Spleen (tissue), 11 donors: Measurements from ENCODE around the gene EPHB6. TPM values are rescaled to one million over a fixed set of nuclear protein-coding genes. Genes with fewer than 3 reads are reported as not detected.

ENCODE experiments used
- DNase-seq: peaks from one replicate; pipeline ENCODE4 v3.0.0-alpha.2; 2020
- H3K27ac ChIP-seq, 8 donors: fragments of 200-600 bp; sonication (generic) in 7 of 8; 1 replicate in 4 of 8; 2 replicates in 4 of 8; pipeline versions ENCODE4 v1.5.0 to v1.8.0; 2016 to 2021; ENCODE audit warnings: inconsistent platforms in 4 of 8, mild to moderate bottlenecking in 4 of 8, moderate library complexity in 1 of 8
- H3K27me3 ChIP-seq, 7 donors: fragments of 200-600 bp; sonication (generic) in 6 of 7; replicated peaks in 1 of 7; 1 replicate in 4 of 7; 2 replicates in 3 of 7; pipeline versions ENCODE4 v1.5.0 to v1.8.0; 2016 to 2021; ENCODE audit warnings: inconsistent platforms in 3 of 7, mild to moderate bottlenecking in 1 of 7
- H3K36me3 ChIP-seq, 6 donors: fragments of 200-600 bp; sonication (generic) in 5 of 6; 1 replicate in 4 of 6; 2 replicates in 2 of 6; pipeline versions ENCODE4 v1.5.0 to v1.8.0; 2016 to 2021; ENCODE audit warnings: inconsistent platforms in 2 of 6
- H3K4me1 ChIP-seq, 6 donors: fragments of 200-600 bp; sonication (generic) in 5 of 6; 1 replicate in 3 of 6; 2 replicates in 3 of 6; pipeline versions ENCODE4 v1.5.0 to v1.8.0; 2016 to 2021; ENCODE audit warnings: inconsistent platforms in 3 of 6
- H3K4me3 ChIP-seq, 8 donors: fragments of 200-600 bp; sonication (generic) in 7 of 8; 1 replicate in 4 of 8; 2 replicates in 4 of 8; pipeline versions ENCODE4 v1.5.0 to v1.8.0; 2016 to 2021; ENCODE audit warnings: inconsistent platforms in 4 of 8, mild to moderate bottlenecking in 4 of 8, moderate library complexity in 2 of 8
- H3K9me3 ChIP-seq, 8 donors: fragments of 200-600 bp; sonication (generic) in 7 of 8; 1 replicate in 4 of 8; 2 replicates in 4 of 8; pipeline versions ENCODE4 v1.5.0 to v1.8.0; 2016 to 2021; ENCODE audit warnings: inconsistent platforms in 4 of 8
- CTCF ChIP-seq, 11 experiments: fragments of 200-600 bp in 7 of 11; fragments of 450-650 bp in 4 of 11; sonication (generic) in 4 of 11; IDR thresholded peaks in 8 of 11; conservative IDR thresholded peaks in 3 of 11; 1 replicate in 7 of 11; 2 replicates in 4 of 11; pipeline versions ENCODE4 v1.4.0 to v1.8.0; 2016 to 2021; ENCODE audit warnings: antibody characterized with exemption in 11 of 11, inconsistent platforms in 4 of 11, mild to moderate bottlenecking in 1 of 11
- POLR2A ChIP-seq, 3 donors: fragments of 450-650 bp; IDR thresholded peaks; one replicate each; pipeline ENCODE4 v1.5.1; 2017; ENCODE audit warnings: antibody characterized with exemption in 3 of 3, mild to moderate bottlenecking in 1 of 3
- POLR2AphosphoS5 ChIP-seq, 3 donors: sonication (generic); formaldehyde crosslinking; IDR thresholded peaks; one replicate each; pipeline ENCODE4 v1.5.1; 2017; ENCODE audit warnings: antibody characterized with exemption in 3 of 3
- WGBS, 5 donors: extraction: QIAGEN DNeasy Blood & Tissue Kit in 3 of 5; methylation state at CpG; one replicate each; pipeline versions ENCODE4 v1.1.5 to v1.1.7; 2013 to 2018; 5-methylcytosine and 5-hydroxymethylcytosine counted together
- intact Hi-C: fragments of 100-400 bp; cut with DNase I; formaldehyde crosslinking; loops from one replicate; pipeline ENCODE4 v1.15.0; 2023; ENCODE audit warnings: low total_unique reads
- polyA plus RNA-seq, 3 donors: library from polyadenylated mRNA; stranded (reverse); fragments of 200-250 nt; gene quantifications; one replicate each; pipeline ENCODE4 v1.2.1, GENCODE V29; 2013
- total RNA-seq, 7 donors: library from RNA; depleted of rRNA in 3 of 7; stranded (reverse); fragments of >200 nt in 3 of 7; fragmentation: NEBNext Ultra II Directional in 4 of 7; extraction: Animal tissue kit (Norgen Biotek cat#: 25700) in 4 of 7; gene quantifications; one replicate each; pipeline versions ENCODE4 v1.1.0 to v1.2.1, GENCODE V29; 2016 to 2021
- donor health status: healthy with polysubstance abuse.
- donor health status: DM: no; HTN: no; CAD: no; lungs with moderate emphysema.
- donor health status: DM: no; HTN: no; CAD: no.
- donor health status: Bipolar disorder and iron deficiency.
- donor health status: healthy.
- donor health status: DM: no; HTN: no; CAD: no.
- donor health status: DM: yes; HTN: yes; CAD: no.

The EPHB6 gene
- total and polyA plus RNA-seq, 10 donors, result 11.3 to 28.8 (median 13.9) TPM

GRCh38 chr7:142892951-142893350 lies 38.1 kb downstream of the EPHB6 start:
- intact Hi-C loops, result no loop called here
- WGBS, 5 donors, result 65 to 93% (median 80%) methylated on average over 4 to 5 of the region's 5 CpGs
- peaks cover 0 to 31% (median 0%) of the 10 kb centered on the region in 7 donors for H3K27me3 ChIP-seq

GRCh38 chr7:142894112-142894984 lies 39.5 kb downstream of the EPHB6 start:
- DNase-seq, result no peak
- Histone ChIP-seq H3K27ac (no peak overlapping the region), H3K36me3 (no peaks in the 10 kb centered on the region), H3K4me1 (no peaks in the 10 kb centered on the region), H3K9me3 (no peaks in the 10 kb centered on the region), H3K27me3 (peaks cover 0 to 37% (median 0%) of the 10 kb centered on the region in 7 donors), H3K4me3 (no peak overlapping the region)
- intact Hi-C loops, result no loop called here
- WGBS, 5 donors, result 73 to 84% (median 76%) methylated on average over 12 of the region's 12 CpGs
- TF ChIP-seq POLR2A (IDR thresholded peaks at IDR 0.05) (no peak), CTCF (IDR thresholded peaks at IDR 0.05 in 8 of 11, conservative IDR thresholded peaks at IDR 0.05 in 3 of 11) (no peak), POLR2AphosphoS5 (IDR thresholded peaks at IDR 0.05) (no peak)

More at GRCh38 chr7:142892951-142893350, 38.1 kb downstream of the EPHB6 start:
- Histone ChIP-seq H3K9me3 (no peaks in the 10 kb centered on the region), H3K4me3 (no peak overlapping the region), H3K27ac (no peak overlapping the region), H3K36me3 (no peaks in the 10 kb centered on the region), H3K4me1 (no peaks in the 10 kb centered on the region)
- TF ChIP-seq POLR2A (IDR thresholded peaks at IDR 0.05), result no peak
- TF ChIP-seq POLR2AphosphoS5 (IDR thresholded peaks at IDR 0.05), result no peak
- TF ChIP-seq CTCF (IDR thresholded peaks at IDR 0.05 in 8 of 11, conservative IDR thresholded peaks at IDR 0.05 in 3 of 11), result no peak
- DNase-seq, result no peak

GRCh38 chr7:142894985-142895593 lies 40.2 kb downstream of the EPHB6 start:
- intact Hi-C loops, result no loop called here
- H3K4me1 ChIP-seq, result no peaks in the 10 kb centered on the region
- H3K27me3 ChIP-seq, result peaks cover 0 to 37% (median 0%) of the 10 kb centered on the region in 7 donors
- TF ChIP-seq POLR2AphosphoS5 (IDR thresholded peaks at IDR 0.05) (no peak), POLR2A (IDR thresholded peaks at IDR 0.05) (no peak), CTCF (IDR thresholded peaks at IDR 0.05 in 8 of 11, conservative IDR thresholded peaks at IDR 0.05 in 3 of 11) (no peak)
- H3K9me3 ChIP-seq, result no peaks in the 10 kb centered on the region
- H3K27ac ChIP-seq, result no peak overlapping the region
- no peaks in the 10 kb centered on the region for H3K36me3 ChIP-seq
- 73 to 81% (median 78%) methylated on average over 6 of the region's 6 CpGs for WGBS, 5 donors
- DNase-seq, result no peak
- no peak overlapping the region for H3K4me3 ChIP-seq

GRCh38 chr7:142896151-142896550 lies 41.3 kb downstream of the EPHB6 start:
- WGBS, 5 donors, result 87 to 97% (median 91%) methylated on average over 3 of the region's 3 CpGs
- peaks cover 0 to 37% (median 0%) of the 10 kb centered on the region in 7 donors for H3K27me3 ChIP-seq
- TF ChIP-seq POLR2AphosphoS5 (IDR thresholded peaks at IDR 0.05) (no peak), CTCF (IDR thresholded peaks at IDR 0.05 in 8 of 11, conservative IDR thresholded peaks at IDR 0.05 in 3 of 11) (no peak), POLR2A (IDR thresholded peaks at IDR 0.05) (no peak)
- no peak for DNase-seq
- no peaks in the 10 kb centered on the region for H3K4me1 ChIP-seq
- H3K9me3 ChIP-seq, result no peaks in the 10 kb centered on the region
- intact Hi-C loops, result no loop called here
- no peak overlapping the region for H3K27ac ChIP-seq
- H3K4me3 ChIP-seq, result no peak overlapping the region
- H3K36me3 ChIP-seq, result no peaks in the 10 kb centered on the region
